Measurements from ENCODE around the gene SH3D19.

The SH3D19 gene

DNA sequence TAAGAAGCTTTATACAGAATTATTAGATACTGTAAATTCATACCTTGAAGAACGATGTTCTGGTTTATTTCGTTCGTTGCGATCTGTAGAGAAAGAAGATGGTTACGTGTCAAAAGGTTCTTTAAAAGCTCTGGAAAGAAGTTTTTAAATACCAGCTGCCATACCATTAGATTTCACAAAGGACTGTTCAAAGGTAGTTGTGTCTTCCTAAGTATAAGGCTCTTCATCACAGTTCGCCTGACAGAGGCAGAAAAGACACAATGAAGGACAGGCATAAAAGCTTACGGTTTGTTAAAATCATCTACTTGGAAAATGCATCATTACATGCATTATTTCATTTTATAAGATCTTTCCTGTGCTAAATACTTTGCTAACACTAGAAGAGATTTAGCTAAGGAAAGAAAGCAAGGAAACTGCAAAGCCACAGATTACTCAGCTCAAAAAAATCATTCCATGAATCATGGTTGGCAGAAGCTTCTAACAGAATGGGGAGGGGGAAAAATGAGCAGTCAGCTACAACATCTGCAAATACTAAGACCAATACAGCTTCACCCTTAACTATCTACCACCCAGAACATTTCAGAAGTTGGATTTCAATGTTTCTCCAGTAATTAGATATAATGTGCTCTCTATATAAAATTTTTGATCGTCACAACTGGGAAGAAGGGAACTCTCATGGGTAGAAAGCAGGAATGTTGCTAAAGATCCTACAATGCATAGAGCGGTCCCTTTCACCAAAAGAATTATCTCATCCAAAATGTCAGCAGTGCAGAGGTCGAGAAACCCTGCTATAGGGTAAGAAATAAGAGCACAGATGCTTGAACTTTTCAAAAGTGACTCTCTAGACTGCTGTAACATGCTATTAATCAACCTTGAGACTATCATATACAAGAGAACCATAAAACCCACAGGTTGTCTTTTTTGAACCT is 99.1 kb downstream of the SH3D19 start:
- TF ChIP-seq, protein P1, sequence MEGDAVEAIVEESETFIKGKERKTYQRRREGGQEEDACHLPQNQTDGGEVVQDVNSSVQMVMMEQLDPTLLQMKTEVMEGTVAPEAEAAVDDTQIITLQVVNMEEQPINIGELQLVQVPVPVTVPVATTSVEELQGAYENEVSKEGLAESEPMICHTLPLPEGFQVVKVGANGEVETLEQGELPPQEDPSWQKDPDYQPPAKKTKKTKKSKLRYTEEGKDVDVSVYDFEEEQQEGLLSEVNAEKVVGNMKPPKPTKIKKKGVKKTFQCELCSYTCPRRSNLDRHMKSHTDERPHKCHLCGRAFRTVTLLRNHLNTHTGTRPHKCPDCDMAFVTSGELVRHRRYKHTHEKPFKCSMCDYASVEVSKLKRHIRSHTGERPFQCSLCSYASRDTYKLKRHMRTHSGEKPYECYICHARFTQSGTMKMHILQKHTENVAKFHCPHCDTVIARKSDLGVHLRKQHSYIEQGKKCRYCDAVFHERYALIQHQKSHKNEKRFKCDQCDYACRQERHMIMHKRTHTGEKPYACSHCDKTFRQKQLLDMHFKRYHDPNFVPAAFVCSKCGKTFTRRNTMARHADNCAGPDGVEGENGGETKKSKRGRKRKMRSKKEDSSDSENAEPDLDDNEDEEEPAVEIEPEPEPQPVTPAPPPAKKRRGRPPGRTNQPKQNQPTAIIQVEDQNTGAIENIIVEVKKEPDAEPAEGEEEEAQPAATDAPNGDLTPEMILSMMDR (conservative IDR thresholded peaks at IDR 0.05) = no peak
- no peak overlapping the region for H3K27ac ChIP-seq

DNA sequence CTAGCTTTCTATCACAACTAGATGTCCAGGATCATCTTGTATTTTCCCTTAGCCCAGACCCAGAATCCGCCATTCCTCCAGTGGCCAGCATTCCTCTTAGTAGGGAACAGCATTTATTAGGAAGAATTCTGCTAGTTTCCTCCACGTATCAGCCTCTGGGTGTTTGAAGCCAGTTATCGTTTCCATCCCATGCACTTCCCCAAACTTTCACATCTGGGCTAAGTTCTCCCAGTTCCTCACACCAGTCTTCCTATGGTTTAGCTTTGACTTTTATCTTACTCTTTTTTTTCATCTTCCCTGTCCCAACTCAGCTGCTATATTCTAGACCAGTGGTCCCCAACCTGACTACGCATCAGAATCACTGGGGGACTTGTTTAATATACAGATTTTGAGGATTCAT is 101.9 kb downstream of the SH3D19 start:
- no peak overlapping the region for H3K27ac ChIP-seq
- TF ChIP-seq, protein P1 (conservative IDR thresholded peaks at IDR 0.05) = no peak

DNA sequence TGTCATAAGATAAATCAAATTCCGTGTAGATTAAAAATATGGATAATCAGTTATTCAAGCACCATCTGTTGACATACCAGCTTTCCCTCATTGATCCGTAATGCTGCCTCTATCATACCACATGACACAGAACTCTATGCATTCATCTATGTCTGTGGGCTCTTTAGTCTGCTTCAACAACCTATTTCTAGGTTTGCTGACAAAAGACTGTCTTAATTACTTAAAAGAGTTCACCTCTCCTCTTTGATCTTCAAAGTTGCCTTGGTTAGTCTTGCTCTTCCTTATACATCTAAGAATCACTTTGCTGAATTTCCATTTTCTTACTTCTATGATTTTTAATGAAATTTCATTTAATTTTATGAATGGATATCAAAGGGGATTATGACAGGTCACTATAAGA is 105.5 kb downstream of the SH3D19 start:
- no peak overlapping the region for H3K27ac ChIP-seq
- TF ChIP-seq, protein P1 (conservative IDR thresholded peaks at IDR 0.05) = no peak

DNA sequence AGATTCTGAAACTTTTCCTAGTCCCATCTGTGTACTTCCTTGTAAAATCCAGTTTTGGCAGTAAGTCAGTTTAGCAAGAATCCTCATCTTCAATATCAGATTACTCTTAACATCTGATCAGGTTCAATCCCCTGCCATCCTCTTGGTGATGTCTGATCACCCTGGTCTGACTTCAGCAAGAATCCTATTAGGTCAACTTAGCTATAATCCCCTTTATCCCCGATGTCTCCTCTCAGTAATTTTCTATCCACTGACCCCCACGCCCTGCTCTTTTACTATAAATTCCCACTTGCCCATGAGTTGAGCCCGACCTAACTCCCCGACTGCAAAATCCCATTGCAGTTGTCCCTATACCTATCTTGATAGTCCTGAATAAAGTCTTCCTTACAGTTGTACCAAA is 106.3 kb downstream of the SH3D19 start:
- TF ChIP-seq, protein P1 (conservative IDR thresholded peaks at IDR 0.05) = no peak
- no peak overlapping the region for H3K27ac ChIP-seq

DNA sequence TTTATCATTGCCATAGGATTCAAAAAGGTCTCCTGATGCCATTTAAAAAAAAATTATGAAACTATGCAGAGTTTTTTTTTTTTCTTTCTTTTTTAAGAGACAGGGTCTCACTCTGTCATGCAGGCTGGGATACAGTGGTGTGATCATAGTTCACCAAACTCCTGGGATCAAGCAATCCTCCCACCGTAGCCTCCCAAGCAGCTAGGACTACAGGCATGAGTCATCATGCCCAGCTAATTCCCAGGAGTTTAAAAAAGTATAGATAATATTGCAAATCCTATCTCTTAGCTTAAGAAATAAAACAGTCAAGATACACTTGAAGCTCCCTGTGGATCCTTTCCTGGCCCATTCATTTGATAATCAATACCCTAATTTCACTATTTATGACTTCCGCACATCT is 107.1 kb downstream of the SH3D19 start:
- no peak overlapping the region; the same call in 1 of the 2 replicates for H3K27ac ChIP-seq
- TF ChIP-seq, protein P1 (conservative IDR thresholded peaks at IDR 0.05) = no peak

DNA sequence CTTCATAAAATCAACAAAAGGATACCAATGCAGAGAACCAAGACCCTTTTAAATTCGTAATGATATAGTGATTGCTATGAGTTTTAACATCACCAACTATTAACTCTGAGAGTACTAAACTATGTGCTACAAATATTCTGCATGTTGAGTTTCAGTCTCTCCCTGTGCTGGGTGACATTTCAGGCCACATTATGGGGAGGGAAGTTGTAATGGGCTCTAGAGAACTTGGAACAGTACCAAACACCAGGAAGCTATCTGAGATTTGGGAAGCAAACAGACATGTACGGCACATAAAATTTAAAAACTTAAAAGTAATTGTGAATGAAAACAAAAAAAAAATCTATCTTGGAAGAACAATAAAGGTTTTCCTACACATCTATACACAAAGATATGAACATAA is 108.1 kb downstream of the SH3D19 start:
- peak overlapping the region; percentile 75; the same call in 1 of the 2 replicates for H3K27ac ChIP-seq
- TF ChIP-seq, protein P1 (conservative IDR thresholded peaks at IDR 0.05) = no peak

DNA sequence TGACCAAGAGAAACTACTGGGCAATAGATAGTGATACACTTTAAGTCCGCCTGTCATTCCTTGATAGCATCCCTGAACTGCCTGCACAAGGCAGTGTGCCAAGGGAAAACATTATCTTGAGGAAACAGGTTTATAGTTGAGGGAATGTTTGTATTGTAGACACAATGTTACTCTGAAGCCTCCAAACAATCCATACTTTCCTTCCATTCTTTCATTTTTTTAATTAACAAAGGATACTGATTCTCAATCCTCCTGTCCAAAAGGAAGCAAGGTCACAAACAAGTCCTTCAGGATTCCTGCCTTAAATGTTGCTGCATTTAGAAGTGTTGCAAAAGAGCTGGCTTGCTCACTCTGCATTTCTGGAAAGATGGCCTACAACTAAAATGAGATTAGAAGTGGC is 110.1 kb downstream of the SH3D19 start:
- H3K27ac ChIP-seq = peak overlapping the region; percentile 75
- TF ChIP-seq, protein P1 (conservative IDR thresholded peaks at IDR 0.05) = no peak
